ENCODE measurements around the gene RNF166. TPM values are rescaled to one million over a fixed set of nuclear protein-coding genes. Genes with fewer than 3 reads are reported as not detected.
A peak's percentile ranks its signal among the peaks of the same experiment; 100 is the strongest.

RNF166 gene
- total and polyA plus RNA-seq, 4 donors = 6.5 to 9.1 (median 7.6) TPM

GRCh38 chr16:88651989-88652761 lies 54.0 kb downstream of the RNF166 start:
- no peaks in the 10 kb centered on the region for H3K9me3 ChIP-seq (ENCODE audit: control insufficient read depth in 4 of 4, low read length in 3 of 4)
- DNase-seq (ENCODE audit: low spot score) = no peak
- no peaks in the 10 kb centered on the region for H3K27me3 ChIP-seq (ENCODE audit: control insufficient read depth in 4 of 4, insufficient read depth in 4 of 4, low read length in 3 of 4)
- TF ChIP-seq SP1 (IDR thresholded peaks at IDR 0.05) = no peak
- no peak for TF ChIP-seq ATF3 (IDR thresholded peaks at IDR 0.05)
- TF ChIP-seq HNF4G (IDR thresholded peaks at IDR 0.05) = no peak
- no peak for TF ChIP-seq RXRA (IDR thresholded peaks at IDR 0.05)
- TF ChIP-seq RAD21 (IDR thresholded peaks at IDR 0.05) = no peak
- no peak for TF ChIP-seq HNF4A (conservative IDR thresholded peaks at IDR 0.05)
- no peak for TF ChIP-seq EGR1 (IDR thresholded peaks at IDR 0.05; ENCODE audit: low read depth in 2 of 2)
- no peak for TF ChIP-seq JUND (IDR thresholded peaks at IDR 0.05)
- TF ChIP-seq REST (IDR thresholded peaks at IDR 0.05) = no peak
- no peak for TF ChIP-seq GABPA (IDR thresholded peaks at IDR 0.05 in 1 of 2, conservative IDR thresholded peaks at IDR 0.05 in 1 of 2)
- TF ChIP-seq YY1 (IDR thresholded peaks at IDR 0.05) = no peak
- no peak for TF ChIP-seq ZBTB33 (IDR thresholded peaks at IDR 0.05)
- no peak for TF ChIP-seq NR2F2 (IDR thresholded peaks at IDR 0.05)
- TF ChIP-seq FOXA1 (IDR thresholded peaks at IDR 0.05) = no peak
- no peak for TF ChIP-seq FOXA2 (IDR thresholded peaks at IDR 0.05)
- no peak for TF ChIP-seq CTCF (IDR thresholded peaks at IDR 0.05; ENCODE audit: low read depth, low read length, missing input control)
- TF ChIP-seq MAX (IDR thresholded peaks at IDR 0.05) = no peak
- no peak for TF ChIP-seq TAF1 (conservative IDR thresholded peaks at IDR 0.05)
- H3K9ac ChIP-seq (ENCODE audit: low read depth in 1 of 2, low read length in 2 of 2) = no peak overlapping the region
- peak overlapping the region; percentile 53 to 82 for H3K27ac ChIP-seq (ENCODE audit: low read depth in 1 of 2, low read length in 2 of 2)
- 89% methylated on average over 29 of the region's 29 CpGs for WGBS
- H3K4me1 ChIP-seq (ENCODE audit: control insufficient read depth in 4 of 4, insufficient read depth in 4 of 4, low read length in 3 of 4) = peaks cover 0 to 11% (median 3%) of the 10 kb centered on the region in 4 donors
- peaks cover 9 to 35% (median 19%) of the 10 kb centered on the region in 4 donors for H3K36me3 ChIP-seq (ENCODE audit: control insufficient read depth in 4 of 4, insufficient read depth in 3 of 4, low read depth in 1 of 4, low read length in 3 of 4)
- no peak overlapping the region for H3K4me3 ChIP-seq (ENCODE audit: low read depth in 1 of 3, low read length in 3 of 3)
